AML-193 (cell line): Measurements from ENCODE around the gene ZFAND3.

Source experiments
- DNase-seq, 2 experiments: peaks; one replicate each; lab custom pipeline; 2025; lab: John Stamatoyannopoulos, UW

ZFAND3 gene

GRCh38 chr6:38004908-38005307, 185.4 kb downstream of the ZFAND3 start:
- DNase-seq = no peak

GRCh38 chr6:38011937-38012336, 192.4 kb downstream of the ZFAND3 start:
- DNase-seq = no peak

DNA sequence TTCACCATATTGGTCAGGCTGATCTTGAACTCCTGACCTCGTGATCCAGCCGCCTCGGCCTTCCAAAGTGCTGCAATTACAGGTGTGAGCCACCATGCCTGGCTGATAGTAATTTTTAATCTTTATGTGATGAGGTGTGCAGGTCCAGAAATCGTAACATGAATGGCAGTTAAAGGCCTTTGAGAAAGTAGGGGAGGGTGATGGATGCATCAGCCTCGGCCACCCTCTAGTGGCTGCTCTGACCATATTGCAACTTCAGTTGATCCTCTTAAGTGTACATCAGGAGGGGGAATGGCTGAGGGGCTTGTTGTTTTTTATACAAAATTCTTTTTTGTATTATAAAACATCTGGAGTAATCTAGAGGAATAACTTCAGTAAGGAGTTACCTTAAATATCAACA, 193.0 kb downstream of the ZFAND3 start:
- peak; percentile 68 to 69 for DNase-seq

DNA sequence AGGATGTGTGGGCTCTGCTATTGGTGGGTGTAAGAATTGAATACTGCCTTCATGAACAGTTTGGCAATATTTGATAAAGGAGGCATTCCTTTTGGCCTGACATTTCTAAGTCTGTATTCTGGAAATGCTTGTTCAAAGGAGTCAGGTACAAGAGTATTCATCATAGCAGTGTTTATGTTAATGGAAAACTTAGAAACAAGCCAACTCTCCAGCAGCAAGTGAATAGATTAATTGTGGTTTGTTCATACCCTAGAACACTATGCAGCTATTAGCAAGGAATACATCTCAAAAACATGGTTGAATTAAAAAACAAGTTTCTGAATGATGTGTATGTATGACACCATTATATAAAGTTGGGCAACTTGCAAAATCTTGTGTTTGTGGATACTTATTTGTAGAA, 195.8 kb downstream of the ZFAND3 start:
- no peak for DNase-seq

DNA sequence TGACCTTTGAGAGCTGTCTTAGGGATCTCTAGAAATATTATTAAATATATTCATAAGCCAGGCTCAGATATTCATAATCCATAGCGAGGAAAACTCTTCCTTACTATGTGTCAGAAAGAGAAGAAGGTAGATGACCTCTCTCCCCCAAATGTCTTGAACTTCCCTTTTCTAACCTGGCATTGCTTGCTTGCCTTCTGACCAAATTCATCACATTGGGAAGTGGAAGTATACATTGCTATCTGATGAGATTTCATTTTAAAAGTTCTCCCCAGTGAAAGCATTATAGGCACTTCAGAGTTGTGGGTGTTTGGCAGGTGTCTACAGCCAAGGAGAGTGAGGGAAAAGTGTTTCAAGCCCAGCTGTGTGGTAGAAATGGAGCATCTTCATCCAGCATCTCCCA, 197.3 kb downstream of the ZFAND3 start:
- DNase-seq = peak; percentile 49 to 62

DNA sequence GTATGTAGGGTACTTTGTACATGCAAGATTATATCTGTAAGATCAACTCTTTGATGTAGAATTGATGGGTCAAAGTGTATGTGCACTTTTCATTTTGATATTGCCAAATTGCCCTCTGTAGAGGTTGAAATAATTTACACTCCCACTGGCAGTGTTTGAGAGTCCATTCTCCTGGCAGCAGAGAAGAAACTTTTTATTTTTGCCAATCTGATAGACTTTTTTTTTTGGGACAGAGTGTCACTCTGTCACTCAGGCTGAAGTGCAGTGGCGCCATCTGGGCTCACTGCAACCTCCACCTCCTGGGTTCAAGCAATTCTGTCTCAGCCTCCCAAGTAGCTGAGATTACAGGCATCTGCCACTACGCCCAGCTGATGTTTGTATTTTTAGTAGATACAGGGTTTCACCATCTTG, 199.2 kb downstream of the ZFAND3 start:
- DNase-seq = no peak

GRCh38 chr6:38020593-38020992, 201.1 kb downstream of the ZFAND3 start:
- DNase-seq = no peak

- no peak for DNase-seq
These were observed 201.5 kb downstream of the ZFAND3 start for GRCh38 chr6:38021029-38021428.

DNA sequence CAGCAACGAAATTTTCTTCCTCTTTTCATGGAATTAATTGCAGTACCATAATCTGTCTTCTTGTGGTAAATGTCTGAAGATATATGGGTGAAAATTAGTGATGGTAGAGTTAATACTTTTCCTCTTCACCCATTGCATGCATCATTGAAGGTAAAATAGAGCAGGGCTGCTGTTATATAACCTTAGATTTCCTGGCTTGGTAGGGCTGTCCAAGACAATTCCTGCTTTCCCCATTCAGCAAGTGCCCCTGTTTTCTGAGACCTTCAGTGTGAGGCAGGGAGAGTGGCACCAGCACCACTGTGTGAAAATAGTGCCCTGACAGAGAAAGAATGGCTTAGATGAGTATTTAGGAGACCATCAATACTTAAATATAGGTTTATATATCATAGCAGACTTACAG, 202.0 kb downstream of the ZFAND3 start:
- peak in 1 of 2 experiments; percentile 5 for DNase-seq

DNA sequence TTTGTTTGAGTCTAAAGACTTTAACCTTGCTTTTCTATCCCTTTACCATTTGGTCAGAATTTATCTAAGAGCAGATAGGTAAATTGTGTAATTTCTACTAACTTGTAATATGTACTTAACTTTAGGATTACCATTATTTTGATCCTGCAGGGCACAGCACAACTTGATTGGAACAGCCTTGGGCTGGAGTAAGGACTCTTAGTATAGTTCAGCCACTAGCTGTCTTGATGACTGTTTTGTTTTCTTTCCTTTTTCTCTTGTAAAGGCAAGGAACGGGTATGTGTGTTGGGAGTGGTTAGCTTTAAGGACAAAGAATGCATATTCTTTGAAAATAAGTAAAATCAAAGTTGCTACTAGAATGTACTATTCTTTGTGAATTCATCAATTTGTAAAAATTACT, 203.2 kb downstream of the ZFAND3 start:
- no peak for DNase-seq

- DNase-seq = no peak
These were observed 205.4 kb downstream of the ZFAND3 start for GRCh38 chr6:38024908-38025307.

GRCh38 chr6:38025451-38025850, 205.9 kb downstream of the ZFAND3 start:
- no peak for DNase-seq

DNA sequence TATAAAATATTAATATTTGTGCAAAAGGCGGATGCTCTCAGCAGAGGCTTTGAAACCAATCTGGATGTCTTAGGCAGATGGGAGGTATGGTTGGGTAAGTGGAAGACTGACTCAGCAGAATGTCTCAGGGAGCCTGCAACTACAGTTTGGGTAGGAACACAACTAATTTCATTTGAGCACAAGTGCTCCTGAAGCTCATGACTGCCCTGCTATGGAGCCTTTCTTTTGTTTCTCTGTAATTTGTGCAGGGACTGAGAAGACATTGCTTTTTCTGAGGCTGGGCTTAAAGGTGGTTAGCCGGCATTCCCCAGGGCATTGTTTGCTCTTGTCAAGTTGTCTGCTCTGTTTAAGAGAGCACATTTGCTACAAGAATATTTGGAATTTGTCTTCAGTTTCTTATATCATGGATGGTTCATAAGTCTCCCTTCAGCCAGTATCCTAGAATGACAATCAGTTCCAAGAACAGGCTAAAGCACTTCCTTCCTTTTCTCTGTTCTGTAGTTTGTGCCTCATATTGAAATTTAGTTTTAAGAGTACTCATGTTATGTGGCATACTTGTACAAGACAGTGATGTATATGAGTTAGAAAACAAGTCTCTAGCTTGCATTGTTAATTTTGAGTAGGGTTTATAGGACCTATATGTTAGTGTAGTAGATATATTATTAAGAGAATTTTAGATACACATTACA, 208.3 kb downstream of the ZFAND3 start:
- peak; percentile 17 to 28 for DNase-seq

GRCh38 chr6:38030380-38030779, 210.9 kb downstream of the ZFAND3 start:
- no peak for DNase-seq

GRCh38 chr6:38032797-38033196, 213.3 kb downstream of the ZFAND3 start:
- no peak for DNase-seq

GRCh38 chr6:38033442-38033982, 214.0 kb downstream of the ZFAND3 start:
- DNase-seq = no peak

GRCh38 chr6:38034274-38034914, 214.9 kb downstream of the ZFAND3 start:
- peak; percentile 59 to 62 for DNase-seq

- DNase-seq = no peak
These were observed 216.0 kb downstream of the ZFAND3 start for GRCh38 chr6:38035478-38035877.

DNA sequence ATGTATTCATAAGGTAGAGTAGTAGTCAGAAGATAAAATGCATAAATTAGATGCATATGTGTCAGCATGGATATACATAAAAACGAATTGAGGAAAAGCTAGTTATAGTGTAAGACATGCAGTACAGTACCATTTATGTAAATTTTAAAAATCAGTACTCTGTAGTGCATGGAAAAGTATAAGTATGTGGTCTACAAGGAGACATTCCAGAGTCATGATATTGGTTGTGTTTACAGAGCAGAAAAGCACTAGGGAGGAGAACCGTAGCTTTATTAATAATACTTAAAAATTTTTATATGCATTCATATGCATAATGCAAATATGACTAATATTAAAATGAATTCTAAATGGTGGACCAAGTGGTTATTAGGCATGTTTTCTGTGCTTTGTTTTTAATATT, 220.0 kb downstream of the ZFAND3 start:
- no peak for DNase-seq

DNA sequence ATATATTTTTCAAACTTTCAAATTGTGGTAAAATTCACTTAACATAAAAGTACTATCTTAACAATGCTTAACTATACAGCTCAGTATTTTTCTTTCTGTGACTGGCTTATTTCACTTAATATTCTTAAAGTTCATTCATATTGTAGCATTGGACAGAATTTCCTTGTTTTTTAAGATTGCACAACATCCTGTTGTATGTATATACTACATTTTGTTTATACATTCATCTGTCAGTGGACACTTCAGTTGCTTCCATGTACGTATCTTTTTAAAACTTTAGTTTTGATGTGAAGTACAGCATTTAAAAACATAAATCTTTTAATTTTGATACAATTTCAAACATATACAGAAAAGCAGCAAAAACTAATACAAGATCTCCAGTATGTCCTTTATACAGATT, 220.7 kb downstream of the ZFAND3 start:
- no peak for DNase-seq

GRCh38 chr6:38043259-38043753, 223.8 kb downstream of the ZFAND3 start:
- no peak for DNase-seq

DNA sequence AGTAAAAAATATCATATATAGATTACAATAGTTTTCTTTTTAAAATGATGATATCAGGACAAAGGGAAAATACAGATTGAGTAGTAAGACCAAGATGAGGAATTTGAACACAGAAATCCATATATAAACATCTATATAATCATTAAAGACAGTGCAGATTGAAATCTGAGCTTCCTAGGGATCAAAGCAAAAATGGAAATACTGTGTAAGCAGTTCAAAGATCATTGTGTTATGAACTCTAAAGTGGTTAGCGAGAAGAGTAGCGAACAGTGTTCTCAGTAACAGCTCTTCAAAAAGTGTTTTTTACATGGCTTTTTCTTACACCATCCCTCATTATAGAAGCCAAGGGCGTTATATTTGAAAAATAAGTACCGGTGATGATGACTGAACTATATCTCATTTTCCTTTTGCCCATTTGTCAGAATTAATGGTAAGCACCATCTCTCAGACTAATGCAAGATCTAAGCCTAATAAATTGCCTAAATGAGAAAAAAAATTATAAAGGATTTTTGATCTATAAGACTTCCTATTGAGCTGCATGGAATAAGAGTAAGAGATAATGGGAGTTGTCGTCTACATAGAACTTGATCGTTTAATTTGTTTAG, 226.3 kb downstream of the ZFAND3 start:
- no peak for DNase-seq

- no peak for DNase-seq
These were observed 228.0 kb downstream of the ZFAND3 start for GRCh38 chr6:38047562-38047961.
